Transverse colon (tissue), 4 donors: ENCODE results near the gene RAI1. TPM values are rescaled to one million over a fixed set of nuclear protein-coding genes. Genes with fewer than 3 reads are reported as not detected.

Experiments
- DNase-seq: peaks from one replicate; pipeline ENCODE4 v3.0.0-alpha.2; 2019
- H3K27ac ChIP-seq, 4 donors: fragments of 200-600 bp; sonication (generic); 2 replicates each; pipeline ENCODE4 v1.5.1; 2016 to 2018; ENCODE audit warnings: inconsistent platforms in 4 of 4
- H3K27me3 ChIP-seq: fragments of 200-600 bp; sonication (generic); 2 replicates; pipeline ENCODE4 v1.5.1; 2017; ENCODE audit warnings: inconsistent platforms
- H3K36me3 ChIP-seq, 4 donors: fragments of 200-600 bp; sonication (generic); 2 replicates each; pipeline ENCODE4 v1.5.1; 2017 to 2019; ENCODE audit warnings: inconsistent platforms in 4 of 4
- H3K4me1 ChIP-seq, 4 donors: fragments of 200-600 bp; sonication (generic); 2 replicates each; pipeline ENCODE4 v1.5.1; 2017 to 2020; ENCODE audit warnings: inconsistent platforms in 4 of 4
- H3K4me3 ChIP-seq, 4 donors: fragments of 200-600 bp; sonication (generic); 1 replicate in 1 of 4; 2 replicates in 3 of 4; pipeline versions ENCODE4 v1.5.1 to v1.6.1; 2017 to 2019; ENCODE audit warnings: inconsistent platforms in 4 of 4
- H3K9me3 ChIP-seq, 2 donors: fragments of 200-600 bp; sonication (generic); 2 replicates each; pipeline ENCODE4 v1.5.1; 2017 to 2019; ENCODE audit warnings: inconsistent platforms in 2 of 2
- EP300 ChIP-seq: sonication (generic); formaldehyde crosslinking; IDR thresholded peaks from one replicate; pipeline ENCODE4 v1.6.1; 2017; ENCODE audit warnings: antibody characterized with exemption, low read depth
- POLR2A ChIP-seq: fragments of 450-650 bp; IDR thresholded peaks from one replicate; pipeline ENCODE4 v1.6.1; 2016; ENCODE audit warnings: antibody characterized with exemption, mild to moderate bottlenecking, moderate library complexity
- POLR2AphosphoS5 ChIP-seq, 3 donors: sonication (generic); formaldehyde crosslinking; IDR thresholded peaks; one replicate each; pipeline ENCODE4 v1.6.1; 2016; ENCODE audit warnings: antibody characterized with exemption in 3 of 3
- WGBS, 2 donors: methylation state at CpG; one replicate each; pipeline ENCODE4 v1.1.5; 2018; ENCODE audit warnings: low coverage in 1 of 2; 5-methylcytosine and 5-hydroxymethylcytosine counted together
- in situ Hi-C, 4 donors: fragments of 200-750 bp; cut with MboI; loops; one replicate each; pipeline versions ENCODE4 v1.15.0 to v1.15.1; 2017; ENCODE audit warnings: low sequenced_read_pairs in 3 of 4, low pct_ligation_motif_present in 1 of 4, low pct_unique_long_range_greater_than_20kb in 1 of 4
- intact Hi-C: fragments of 100-400 bp; cut with DNase I; formaldehyde crosslinking; loops from one replicate; pipeline ENCODE4 v1.15.1; 2023; ENCODE audit warnings: low total_unique reads
- total RNA-seq, 4 donors: library from RNA; depleted of rRNA; stranded (reverse); fragments of >200 nt; gene quantifications; one replicate each; pipeline ENCODE4 v1.1.0, GENCODE V29; 2016
- TF ChIP-seq, protein P1 (sequence below), 5 experiments: fragments of 200-600 bp in 3 of 5; fragments of 450-650 bp in 2 of 5; sonication (generic) in 3 of 5; IDR thresholded peaks; 1 replicate in 2 of 5; 2 replicates in 3 of 5; pipeline ENCODE4 v1.5.1; 2016 to 2017; ENCODE audit warnings: antibody characterized with exemption in 5 of 5, inconsistent platforms in 3 of 5, mild to moderate bottlenecking in 2 of 5, moderate library complexity in 1 of 5

Gene RAI1
- total RNA-seq, 4 donors from 2014 or later = 14.1 to 163 (median 34.6) TPM

DNA sequence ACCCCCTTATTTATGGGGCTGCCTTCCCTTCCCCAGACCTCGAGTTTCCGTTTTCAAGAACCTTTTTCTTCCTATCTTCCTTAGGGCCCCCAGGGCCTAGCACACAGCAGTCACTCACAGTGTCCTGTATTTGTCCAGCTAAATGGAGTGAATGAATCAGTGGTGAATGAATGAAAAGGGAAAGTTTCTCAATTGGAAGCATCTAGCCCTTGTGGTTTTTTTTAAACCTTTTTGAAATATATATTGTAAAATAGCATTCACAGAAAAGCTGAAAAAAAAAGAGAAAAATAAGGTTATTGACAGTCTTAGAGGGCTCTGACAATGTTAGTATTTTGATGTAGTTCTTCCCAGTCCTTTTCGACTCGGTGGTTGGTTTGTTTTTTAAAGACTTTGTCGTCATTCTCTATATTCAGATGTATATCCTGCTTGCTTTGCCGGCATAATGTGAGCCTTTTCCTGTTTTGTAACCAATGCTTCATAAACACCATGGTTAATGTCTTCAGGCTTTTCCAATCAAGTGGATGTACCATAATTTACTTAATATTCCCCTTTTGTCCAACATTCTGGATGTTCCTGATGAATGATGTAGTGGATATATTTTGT lies 45.3 kb downstream of the RAI1 start:
- Histone ChIP-seq H3K27ac (peak overlapping the region in 2 of 4 donors; percentile 74 to 79), H3K4me1 (peaks cover 6 to 46% (median 27%) of the 10 kb centered on the region in 4 donors), H3K27me3 (no peaks in the 10 kb centered on the region), H3K4me3 (no peak overlapping the region), H3K9me3 (no peaks in the 10 kb centered on the region), H3K36me3 (no peaks in the 10 kb centered on the region)
- no peak for DNase-seq
- WGBS, 2 donors = 55 to 69% methylated on average over 6 of the region's 6 CpGs
- intact Hi-C loops (no loop called here), in situ Hi-C loops (no loop called here)
- TF ChIP-seq POLR2A = no peak
- no peak for TF ChIP-seq EP300
- TF ChIP-seq, protein P1, sequence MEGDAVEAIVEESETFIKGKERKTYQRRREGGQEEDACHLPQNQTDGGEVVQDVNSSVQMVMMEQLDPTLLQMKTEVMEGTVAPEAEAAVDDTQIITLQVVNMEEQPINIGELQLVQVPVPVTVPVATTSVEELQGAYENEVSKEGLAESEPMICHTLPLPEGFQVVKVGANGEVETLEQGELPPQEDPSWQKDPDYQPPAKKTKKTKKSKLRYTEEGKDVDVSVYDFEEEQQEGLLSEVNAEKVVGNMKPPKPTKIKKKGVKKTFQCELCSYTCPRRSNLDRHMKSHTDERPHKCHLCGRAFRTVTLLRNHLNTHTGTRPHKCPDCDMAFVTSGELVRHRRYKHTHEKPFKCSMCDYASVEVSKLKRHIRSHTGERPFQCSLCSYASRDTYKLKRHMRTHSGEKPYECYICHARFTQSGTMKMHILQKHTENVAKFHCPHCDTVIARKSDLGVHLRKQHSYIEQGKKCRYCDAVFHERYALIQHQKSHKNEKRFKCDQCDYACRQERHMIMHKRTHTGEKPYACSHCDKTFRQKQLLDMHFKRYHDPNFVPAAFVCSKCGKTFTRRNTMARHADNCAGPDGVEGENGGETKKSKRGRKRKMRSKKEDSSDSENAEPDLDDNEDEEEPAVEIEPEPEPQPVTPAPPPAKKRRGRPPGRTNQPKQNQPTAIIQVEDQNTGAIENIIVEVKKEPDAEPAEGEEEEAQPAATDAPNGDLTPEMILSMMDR (IDR thresholded peaks at IDR 0.05) = no peak
- TF ChIP-seq POLR2AphosphoS5 (IDR thresholded peaks at IDR 0.05) = no peak

DNA sequence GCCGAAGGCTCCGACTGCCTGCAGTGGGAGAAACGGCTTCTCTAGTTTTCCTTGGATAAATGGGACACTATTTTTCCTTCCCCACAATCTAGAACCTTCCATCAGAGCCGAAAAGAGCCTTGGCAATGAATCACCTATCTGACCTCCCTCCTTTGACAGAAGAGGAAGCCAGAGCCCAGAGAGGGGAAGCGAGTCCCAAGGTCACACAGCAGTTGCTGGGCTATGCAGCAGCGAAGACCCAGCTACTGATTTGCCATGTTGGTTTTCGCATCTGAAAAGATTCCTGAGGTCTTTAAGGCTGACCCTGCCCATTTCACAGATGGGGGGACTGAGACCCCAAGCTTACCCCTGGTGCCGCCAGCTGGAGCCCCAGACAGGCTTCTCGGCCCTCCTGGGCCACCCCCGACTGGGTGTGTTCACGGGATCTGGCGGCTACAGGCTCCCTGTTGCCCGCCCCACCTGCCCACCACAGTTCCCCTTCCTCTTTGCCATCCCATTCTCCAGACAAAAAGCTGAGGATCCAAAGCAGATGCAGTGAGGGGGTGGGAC lies 45.9 kb downstream of the RAI1 start:
- TF ChIP-seq POLR2AphosphoS5 (IDR thresholded peaks at IDR 0.05) = no peak
- no peak for TF ChIP-seq POLR2A
- TF ChIP-seq EP300 = no peak
- TF ChIP-seq, protein P1 (IDR thresholded peaks at IDR 0.05) = no peak
- WGBS, 2 donors = 81 to 93% methylated on average over 4 to 13 of the region's 13 CpGs
- intact Hi-C loops = no loop called here
- H3K36me3 ChIP-seq = no peaks in the 10 kb centered on the region
- H3K27me3 ChIP-seq = no peaks in the 10 kb centered on the region
- in situ Hi-C loops = no loop called here
- no peak for DNase-seq
- H3K4me3 ChIP-seq = no peak overlapping the region
- peaks cover 6 to 40% (median 23%) of the 10 kb centered on the region in 4 donors for H3K4me1 ChIP-seq
- H3K9me3 ChIP-seq = no peaks in the 10 kb centered on the region
- no peak overlapping the region for H3K27ac ChIP-seq

DNA sequence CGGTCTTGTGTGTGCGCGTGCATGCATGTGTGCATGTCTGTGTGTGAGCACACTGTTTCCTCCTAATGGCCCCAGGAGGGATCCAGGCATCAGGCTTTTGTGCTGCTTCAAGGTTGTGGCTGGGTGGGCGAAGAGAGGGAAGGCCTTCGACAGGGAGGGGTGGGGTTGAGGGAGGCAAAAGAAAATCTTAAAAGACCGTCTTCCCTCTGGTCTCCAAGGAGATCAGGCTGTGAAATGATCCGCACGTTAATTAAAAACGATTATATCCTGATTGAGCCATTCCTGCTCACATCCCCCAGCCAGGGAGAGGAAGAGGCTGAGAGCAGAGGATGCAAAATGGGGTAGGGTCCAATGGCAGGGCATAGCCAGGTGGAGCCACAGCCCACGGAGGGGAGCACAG lies 46.9 kb downstream of the RAI1 start:
- TF ChIP-seq, protein P1 (IDR thresholded peaks at IDR 0.05) = no peak
- TF ChIP-seq POLR2AphosphoS5 (IDR thresholded peaks at IDR 0.05) = no peak
- TF ChIP-seq EP300 = no peak
- no peak for TF ChIP-seq POLR2A
- Histone ChIP-seq H3K36me3 (no peaks in the 10 kb centered on the region), H3K9me3 (no peaks in the 10 kb centered on the region), H3K4me3 (no peak overlapping the region), H3K4me1 (peaks cover 6 to 30% (median 19%) of the 10 kb centered on the region in 4 donors), H3K27me3 (no peaks in the 10 kb centered on the region), H3K27ac (no peak overlapping the region)
- DNase-seq = no peak
- intact Hi-C loops = no loop called here
- WGBS, 2 donors = 80 to 84% methylated on average over 1 to 10 of the region's 10 CpGs
- in situ Hi-C loops = no loop called here

DNA sequence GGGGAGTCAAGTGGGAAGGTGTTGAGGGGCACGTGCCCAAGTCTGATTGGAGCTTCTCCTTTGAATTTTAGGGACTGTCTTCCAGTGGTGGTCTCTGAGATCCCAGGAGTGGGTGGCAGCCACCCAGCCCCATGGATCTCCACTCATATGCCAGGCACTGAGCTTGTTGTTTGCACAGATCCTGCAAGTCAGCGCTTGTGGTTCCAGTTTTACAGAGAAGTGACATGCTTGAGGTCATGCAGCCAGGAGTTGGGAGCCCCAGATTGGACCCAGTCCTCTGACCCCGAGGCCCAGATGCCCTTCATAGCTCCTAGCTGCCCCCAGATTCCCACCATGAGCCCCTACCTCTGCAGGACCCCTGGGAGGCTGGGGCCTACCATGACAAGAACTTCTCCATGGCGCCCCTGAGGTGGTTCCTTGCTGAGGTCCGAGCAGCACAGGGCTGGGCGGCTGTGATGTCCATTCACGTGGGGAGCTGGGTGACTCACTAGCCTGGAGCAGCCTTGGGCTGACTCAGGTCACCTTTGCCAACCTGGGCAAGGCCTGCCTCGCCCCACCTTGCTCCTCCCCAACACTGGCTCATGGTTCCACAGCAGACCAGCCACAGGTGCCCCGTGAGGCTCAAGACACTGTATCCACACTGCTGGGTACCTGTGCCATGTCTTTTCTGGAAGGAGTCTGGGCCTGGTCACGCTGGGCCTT lies 47.4 kb downstream of the RAI1 start:
- no peak overlapping the region for H3K27ac ChIP-seq
- H3K4me3 ChIP-seq = no peak overlapping the region
- no peaks in the 10 kb centered on the region for H3K36me3 ChIP-seq
- in situ Hi-C loops = no loop called here
- H3K4me1 ChIP-seq = peaks cover 6 to 26% (median 16%) of the 10 kb centered on the region in 4 donors
- H3K9me3 ChIP-seq = no peaks in the 10 kb centered on the region
- WGBS, 2 donors = 87% methylated on average over 9 of the region's 10 CpGs; no CpG with 5 or more reads in 1 of the 2 donors
- H3K27me3 ChIP-seq = no peaks in the 10 kb centered on the region
- DNase-seq = peak; percentile 45
- TF ChIP-seq POLR2AphosphoS5 (IDR thresholded peaks at IDR 0.05) (no peak), POLR2A (no peak), EP300 (no peak)
- intact Hi-C loops = no loop called here
